Testis (tissue), 2 donors: ENCODE results near the gene INHBA.

Source experiments
- POLR2A ChIP-seq: fragments of 450-650 bp; IDR thresholded peaks from one replicate; pipeline ENCODE4 v1.6.1; 2017; ENCODE audit warnings: antibody characterized with exemption, mild to moderate bottlenecking, moderate library complexity
- TF ChIP-seq, protein P1 (sequence below), 3 experiments: fragments of 450-650 bp in 2 of 3; fragments of 200-600 bp in 1 of 3; sonication (generic) in 1 of 3; IDR thresholded peaks; one replicate each; pipeline ENCODE4 v1.5.1; 2016 to 2019; ENCODE audit warnings: antibody characterized with exemption in 3 of 3, mild to moderate bottlenecking in 2 of 3, moderate library complexity in 1 of 3

DNA sequence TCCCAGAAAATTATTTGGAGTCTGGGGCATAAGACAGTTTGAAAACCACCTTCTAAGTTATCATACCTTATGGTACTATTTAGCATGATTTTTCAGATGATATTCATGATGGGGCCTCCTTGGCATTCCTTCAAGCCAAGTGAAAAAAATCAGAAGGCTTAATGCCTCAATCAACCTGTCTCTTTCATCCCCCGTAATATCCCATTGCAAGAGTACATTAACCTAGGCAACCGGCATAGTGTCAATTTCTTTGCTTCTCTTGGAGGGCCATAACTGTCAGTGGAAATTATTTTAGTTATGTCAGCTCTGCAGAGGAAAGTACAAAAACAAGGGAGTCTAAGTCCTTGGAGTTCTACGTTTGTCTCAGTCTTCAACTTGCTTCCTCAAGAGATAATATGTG lies 43.4 kb downstream of the INHBA start:
- TF ChIP-seq POLR2A, result no peak
- TF ChIP-seq, protein P1, sequence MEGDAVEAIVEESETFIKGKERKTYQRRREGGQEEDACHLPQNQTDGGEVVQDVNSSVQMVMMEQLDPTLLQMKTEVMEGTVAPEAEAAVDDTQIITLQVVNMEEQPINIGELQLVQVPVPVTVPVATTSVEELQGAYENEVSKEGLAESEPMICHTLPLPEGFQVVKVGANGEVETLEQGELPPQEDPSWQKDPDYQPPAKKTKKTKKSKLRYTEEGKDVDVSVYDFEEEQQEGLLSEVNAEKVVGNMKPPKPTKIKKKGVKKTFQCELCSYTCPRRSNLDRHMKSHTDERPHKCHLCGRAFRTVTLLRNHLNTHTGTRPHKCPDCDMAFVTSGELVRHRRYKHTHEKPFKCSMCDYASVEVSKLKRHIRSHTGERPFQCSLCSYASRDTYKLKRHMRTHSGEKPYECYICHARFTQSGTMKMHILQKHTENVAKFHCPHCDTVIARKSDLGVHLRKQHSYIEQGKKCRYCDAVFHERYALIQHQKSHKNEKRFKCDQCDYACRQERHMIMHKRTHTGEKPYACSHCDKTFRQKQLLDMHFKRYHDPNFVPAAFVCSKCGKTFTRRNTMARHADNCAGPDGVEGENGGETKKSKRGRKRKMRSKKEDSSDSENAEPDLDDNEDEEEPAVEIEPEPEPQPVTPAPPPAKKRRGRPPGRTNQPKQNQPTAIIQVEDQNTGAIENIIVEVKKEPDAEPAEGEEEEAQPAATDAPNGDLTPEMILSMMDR (IDR thresholded peaks at IDR 0.05), result no peak
